Adipose tissue (tissue), 3 donors: Measurements from ENCODE around the gene TMPRSS12. TPM values are rescaled to one million over a fixed set of nuclear protein-coding genes. Genes with fewer than 3 reads are reported as not detected.
"Not testable (repeated sequence)": the region's sequence is repeated elsewhere in the genome, so short reads cannot be mapped to it uniquely, and the experiment has no call there.

ENCODE experiments used
- H3K27ac ChIP-seq: one replicate; pipeline ENCODE4 v1.5.1; 2013; ENCODE audit warnings: low read depth, low read length
- WGBS, 3 donors: extraction: QIAGEN DNeasy Blood & Tissue Kit; methylation state at CpG; one replicate each; pipeline ENCODE4 v1.1.7; 2013; 5-methylcytosine and 5-hydroxymethylcytosine counted together
- polyA plus RNA-seq, 3 donors: library from polyadenylated mRNA; stranded (reverse); fragments of 200-250 nt; gene quantifications; one replicate each; pipeline ENCODE4 v1.2.3, GENCODE V29; 2013
- donor health status: healthy with polysubstance abuse.
- donor health status: Bipolar disorder and iron deficiency.
- donor health status: healthy.

The TMPRSS12 gene
- under 1 TPM in 1 of 3 donors, not detected in 2; 0.03 TPM for polyA plus RNA-seq

DNA sequence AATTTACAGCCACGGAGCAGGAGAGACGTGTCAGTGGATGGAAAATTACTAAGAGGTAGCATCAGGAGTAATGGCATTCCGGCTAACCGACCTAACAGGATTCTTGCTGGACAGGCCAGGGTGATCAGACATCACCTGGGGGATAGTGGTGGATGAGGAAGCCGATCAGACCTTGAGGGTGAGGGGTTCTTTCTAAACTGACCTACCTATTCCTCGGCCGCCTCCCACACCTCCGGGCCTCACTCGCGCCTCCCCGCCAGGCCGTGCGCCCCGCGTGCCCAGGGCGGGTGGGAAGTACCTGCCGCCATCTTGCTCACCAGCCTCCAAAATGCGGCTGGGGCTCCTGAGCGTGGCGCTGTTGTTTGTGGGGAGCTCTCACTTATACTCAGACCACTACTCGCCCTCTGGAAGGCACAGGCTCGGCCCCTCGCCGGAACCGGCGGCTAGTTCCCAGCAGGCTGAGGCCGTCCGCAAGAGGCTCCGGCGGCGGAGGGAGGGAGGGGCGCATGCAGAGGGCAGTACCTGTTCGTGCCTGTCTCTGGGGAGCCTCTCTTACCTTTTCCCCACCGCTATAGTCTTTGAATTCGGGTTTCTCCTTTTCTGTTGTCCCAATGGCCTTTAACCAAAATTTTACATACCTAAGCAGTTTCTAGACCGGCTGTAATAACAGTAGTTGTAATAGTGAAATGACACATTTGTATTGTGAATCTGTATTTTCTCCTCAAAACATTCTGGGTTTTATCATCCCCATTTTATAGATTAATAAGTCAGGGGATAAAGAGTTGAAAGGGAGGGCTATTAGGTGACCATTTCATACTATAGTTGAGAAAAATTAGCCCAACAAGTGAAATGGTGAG is at the start of gene TMPRSS12:
Gene TMPRSS12 (plus strand): TSS at position 290 of the 857 bp plus-strand sequence. CDS start 39 bp downstream, at position 329.
- H3K27ac ChIP-seq = no peak within 1 kb of the TSS
- 31 to 45% (median 43%) methylated on average over 36 of the region's 36 CpGs for WGBS, 3 donors

GRCh38 chr12:50799908-50800307 is 42.8 kb upstream of the TMPRSS12 start:
- no peak overlapping the region for H3K27ac ChIP-seq
- WGBS, 3 donors = 99% methylated on average over 2 of the region's 2 CpGs

DNA sequence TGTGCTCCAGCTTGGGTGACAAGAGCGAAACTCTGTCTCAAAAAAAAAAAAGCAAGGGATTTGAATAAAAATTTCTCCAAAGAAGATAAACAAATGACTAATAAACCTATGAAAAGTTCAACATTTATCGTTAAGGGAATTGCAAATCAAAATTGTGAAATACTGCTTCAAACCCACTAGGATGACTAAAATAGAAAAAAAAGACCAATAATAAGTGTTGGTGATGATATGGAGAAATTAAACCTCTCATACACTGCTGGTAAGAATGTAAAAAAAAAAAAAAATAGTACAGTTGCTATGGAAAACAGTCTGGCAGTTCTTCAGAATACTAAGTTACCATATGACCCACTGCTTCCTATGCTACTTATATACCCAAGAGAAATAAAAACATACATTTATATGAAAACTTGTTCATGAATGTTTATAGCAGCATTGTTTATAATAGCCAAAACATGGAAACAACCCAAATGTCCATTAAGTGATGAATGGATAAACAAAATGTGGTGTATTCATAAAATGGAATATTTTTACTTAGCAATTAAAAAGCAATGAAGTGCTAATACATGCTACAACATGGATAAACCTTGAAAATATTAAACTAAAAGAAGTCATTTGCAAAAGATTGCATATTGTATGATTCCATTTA is 39.4 kb upstream of the TMPRSS12 start:
- H3K27ac ChIP-seq = no peak overlapping the region
- 96 to 99% (median 98%) methylated on average over 2 of the region's 2 CpGs for WGBS, 3 donors

GRCh38 chr12:50806176-50806575 is 36.5 kb upstream of the TMPRSS12 start:
- no peak overlapping the region for H3K27ac ChIP-seq
- 96 to 100% (median 98%) methylated on average over 4 of the region's 4 CpGs for WGBS, 3 donors

- 96 to 98% (median 96%) methylated on average over 4 of the region's 4 CpGs for WGBS, 3 donors
- H3K27ac ChIP-seq = not testable (repeated sequence)
These were observed 33.6 kb upstream of the TMPRSS12 start for GRCh38 chr12:50809131-50809530.

GRCh38 chr12:50814921-50815320 is 27.8 kb upstream of the TMPRSS12 start:
- not testable (repeated sequence) for H3K27ac ChIP-seq
- WGBS, 3 donors = 92 to 97% (median 95%) methylated on average over 7 of the region's 7 CpGs

- H3K27ac ChIP-seq = no peak overlapping the region
These were observed 22.5 kb upstream of the TMPRSS12 start for GRCh38 chr12:50820177-50820576.

GRCh38 chr12:50822082-50822481 is 20.6 kb upstream of the TMPRSS12 start:
- WGBS, 3 donors = 87 to 93% (median 92%) methylated on average over 1 of the region's 1 CpG
- no peak overlapping the region for H3K27ac ChIP-seq

GRCh38 chr12:50823724-50824123 is 19.0 kb upstream of the TMPRSS12 start:
- 90 to 91% (median 91%) methylated on average over 11 of the region's 11 CpGs for WGBS, 3 donors
- not testable (repeated sequence) for H3K27ac ChIP-seq

GRCh38 chr12:50824914-50825313 is 17.8 kb upstream of the TMPRSS12 start:
- 22 to 47% (median 34%) methylated on average over 4 of the region's 4 CpGs for WGBS, 3 donors
- H3K27ac ChIP-seq = no peak overlapping the region

DNA sequence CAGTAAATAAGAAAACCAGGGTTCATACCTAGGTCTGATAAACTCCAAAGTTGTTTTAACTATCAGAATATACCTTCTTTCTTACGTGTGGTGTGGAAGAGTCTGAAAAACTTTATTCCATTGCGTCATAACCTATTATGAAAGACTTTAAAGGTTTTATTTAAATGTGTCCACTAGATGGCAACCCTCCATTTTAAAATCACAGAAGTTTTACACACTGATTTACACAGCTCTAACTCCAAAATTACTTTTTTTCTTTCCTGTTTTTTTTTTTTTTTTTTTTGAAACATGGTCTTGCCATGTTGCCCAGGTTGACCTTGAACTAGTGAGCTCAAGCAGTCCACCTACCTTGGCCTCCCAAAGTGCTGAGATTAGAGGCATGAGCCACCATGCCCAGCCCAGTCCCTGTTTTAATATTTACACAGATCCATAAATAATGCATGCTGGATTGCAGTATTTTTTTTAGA is 17.3 kb upstream of the TMPRSS12 start:
- WGBS, 3 donors = 0 to 2% (median 2%) methylated on average over 2 of the region's 2 CpGs
- H3K27ac ChIP-seq = no peak overlapping the region

- H3K27ac ChIP-seq = no peak overlapping the region
- 94 to 96% (median 96%) methylated on average over 1 of the region's 1 CpG for WGBS, 3 donors
These were observed 14.6 kb upstream of the TMPRSS12 start for GRCh38 chr12:50828121-50828520.

DNA sequence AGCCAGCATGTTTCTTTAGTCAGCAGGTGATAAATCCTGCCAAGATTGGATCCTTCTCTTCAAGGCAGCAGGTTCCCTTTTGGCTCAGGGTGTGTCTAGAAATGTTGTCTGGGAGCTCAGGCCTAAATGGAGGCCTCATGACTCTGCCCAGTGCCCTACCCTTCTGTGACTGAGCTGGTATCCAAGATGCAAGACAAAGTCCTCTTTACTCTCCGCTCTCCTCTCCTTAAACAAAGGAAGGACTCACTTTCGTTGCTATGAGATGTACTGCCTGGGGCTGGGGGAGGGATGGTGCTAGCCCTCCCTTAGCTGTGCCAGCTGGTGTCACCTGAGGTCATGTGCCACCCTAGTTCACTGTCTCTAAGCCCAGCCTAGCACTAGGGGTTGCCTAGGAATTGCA is 13.8 kb upstream of the TMPRSS12 start:
- 75 to 93% (median 86%) methylated on average over 2 of the region's 2 CpGs for WGBS, 3 donors
- H3K27ac ChIP-seq = no peak overlapping the region

- not testable (repeated sequence) for H3K27ac ChIP-seq
These were observed 8.9 kb upstream of the TMPRSS12 start for GRCh38 chr12:50833801-50834200.

DNA sequence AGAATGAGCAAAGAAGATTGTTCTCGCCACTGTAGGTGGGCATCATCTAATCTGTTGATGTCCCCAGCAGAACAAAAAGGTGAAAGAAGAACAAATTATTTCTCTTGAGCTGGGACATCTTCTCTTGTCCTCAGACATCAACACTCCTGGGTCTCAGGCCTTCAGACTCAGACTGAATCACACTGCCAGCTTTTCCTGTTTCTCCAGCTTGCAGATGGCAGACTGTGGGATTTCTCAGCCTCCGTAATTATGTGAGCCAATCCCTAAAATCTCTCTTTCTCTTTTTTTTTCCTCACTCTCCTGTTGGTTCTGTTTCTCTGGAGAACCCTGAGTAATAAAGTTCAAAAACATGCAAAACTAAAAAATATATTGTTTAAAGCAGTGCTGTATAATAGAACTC is 3.7 kb upstream of the TMPRSS12 start:
- WGBS, 3 donors = 79 to 88% (median 86%) methylated on average over 2 of the region's 2 CpGs
- H3K27ac ChIP-seq = no peak overlapping the region

GRCh38 chr12:50840809-50841487 is 1.8 kb upstream of the TMPRSS12 start:
- WGBS, 3 donors = 95 to 98% (median 96%) methylated on average over 7 of the region's 7 CpGs
- H3K27ac ChIP-seq = no peak overlapping the region

DNA sequence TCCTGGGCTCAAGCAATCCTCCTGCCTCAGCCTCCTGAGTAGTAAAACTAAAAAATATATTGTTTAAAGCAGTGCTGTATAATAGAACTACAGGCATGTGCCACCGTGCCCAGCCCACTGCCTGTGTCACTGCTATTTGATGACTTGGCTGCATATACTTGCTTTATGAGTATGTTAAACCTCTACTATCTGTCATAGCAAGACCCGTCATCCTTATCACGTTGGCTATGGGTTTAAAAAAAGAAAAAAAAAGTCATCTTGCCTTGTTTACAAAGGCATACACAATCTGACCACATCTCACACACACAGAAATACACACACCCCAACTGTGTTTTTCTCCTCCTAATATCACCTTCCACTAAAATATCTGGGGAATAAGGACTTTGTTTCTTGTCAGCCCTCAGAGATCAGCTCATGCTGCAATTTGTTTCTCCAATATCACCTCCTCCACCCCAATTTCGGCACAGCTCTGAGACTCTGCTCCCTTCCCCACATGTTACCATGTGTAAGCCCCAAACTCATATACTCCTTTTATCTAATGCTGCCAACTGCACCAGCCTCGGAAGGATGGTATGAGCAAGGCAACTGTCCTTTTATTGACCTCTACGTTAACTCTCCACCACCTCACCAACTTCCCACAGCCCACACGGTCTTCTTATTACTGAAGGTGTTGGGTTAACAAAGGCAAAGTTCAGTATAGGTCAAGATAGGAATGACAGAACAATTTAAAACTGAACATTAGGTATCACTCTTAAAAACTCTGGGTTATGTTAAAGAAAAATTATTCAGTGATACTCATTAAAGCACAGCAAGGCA is 802 bp upstream of the TMPRSS12 start:
- H3K27ac ChIP-seq = no peak overlapping the region
- WGBS, 3 donors = 58 to 63% (median 63%) methylated on average over 7 of the region's 7 CpGs

- no peak overlapping the region for H3K27ac ChIP-seq
These were observed 2.4 kb downstream of the TMPRSS12 start for GRCh38 chr12:50845021-50845647.
